Measurements from ENCODE around the gene OR2AT4. TPM values are rescaled to one million over a fixed set of nuclear protein-coding genes. Genes with fewer than 3 reads are reported as not detected.

OR2AT4 gene
- total and polyA plus RNA-seq, 2 of the 4 experiments (the other 2 are of a cell fraction), result not detected

GRCh38 chr11:75118577-75118976, 21.9 kb upstream of the OR2AT4 start:
- no peak overlapping the region for H3K14ac ChIP-seq (replicated peaks; ENCODE audit: low read depth, low read length)
- no peak overlapping the region for H3K4me2 ChIP-seq (ENCODE audit: low read depth, low read length)
- no peak overlapping the region for H2AK9ac ChIP-seq (replicated peaks; ENCODE audit: low read depth, low read length, poor library complexity)
- H2BK5ac ChIP-seq (ENCODE audit: low read depth, low read length, poor library complexity, severe bottlenecking), result no peak overlapping the region
- TF ChIP-seq RCOR1 (IDR thresholded peaks at IDR 0.05; ENCODE audit: insufficient replicate concordance, low read length), result no peak
- TF ChIP-seq USF2 (IDR thresholded peaks at IDR 0.05; ENCODE audit: low read depth, low read length), result no peak
- no peak for TF ChIP-seq NFE2L2 (IDR thresholded peaks at IDR 0.05; ENCODE audit: low read depth, low read length)
- no peak for TF ChIP-seq RFX5 (IDR thresholded peaks at IDR 0.05; ENCODE audit: low read depth, low read length)
- TF ChIP-seq FOS (IDR thresholded peaks at IDR 0.05; ENCODE audit: low read depth, low read length), result no peak
- TF ChIP-seq CTCF (conservative IDR thresholded peaks at IDR 0.05; ENCODE audit: low read depth, low read length), result no peak
- TF ChIP-seq POLR2A (IDR thresholded peaks at IDR 0.05; ENCODE audit: low read depth, low read length), result no peak
- no peak for TF ChIP-seq CHD1 (IDR thresholded peaks at IDR 0.05; ENCODE audit: low read depth, low read length)
- no peak for TF ChIP-seq MAFK (IDR thresholded peaks at IDR 0.05; ENCODE audit: low read depth, low read length)
- TF ChIP-seq BHLHE40 (IDR thresholded peaks at IDR 0.05; ENCODE audit: low read depth, low read length), result no peak
- TF ChIP-seq MAZ (IDR thresholded peaks at IDR 0.05; ENCODE audit: borderline replicate concordance, low read depth, low read length), result no peak
- TF ChIP-seq ELK1 (IDR thresholded peaks at IDR 0.05; ENCODE audit: borderline replicate concordance, low read depth, low read length), result no peak
- no peak for TF ChIP-seq RAD21 (IDR thresholded peaks at IDR 0.05; ENCODE audit: low read length)
- TF ChIP-seq MXI1 (IDR thresholded peaks at IDR 0.05; ENCODE audit: borderline replicate concordance, low read depth, low read length), result no peak
- no peak for TF ChIP-seq CEBPB (IDR thresholded peaks at IDR 0.05; ENCODE audit: low read depth, low read length)
- no peak for TF ChIP-seq SMC3 (IDR thresholded peaks at IDR 0.05; ENCODE audit: low read depth, low read length)
- CTCF ChIA-PET, result no interaction called here
- no peak overlapping the region for H2BK15ac ChIP-seq (ENCODE audit: low read depth, low read length)
- no peaks in the 10 kb centered on the region for H3K36me3 ChIP-seq (ENCODE audit: control insufficient read depth, insufficient read depth, low read length)
- H2BK120ac ChIP-seq (ENCODE audit: low read depth, low read length), result no peak overlapping the region
- no peak overlapping the region for H3K9ac ChIP-seq (ENCODE audit: low read depth, low read length)
- no CpG with 5 or more reads among the region's 1 CpG for WGBS, 2 experiments (ENCODE audit: extremely low coverage in 2 of 2, insufficient read length in 1 of 2)
- no peak overlapping the region for H3K18ac ChIP-seq (ENCODE audit: low read depth, low read length)
- dilution Hi-C loops (cut with HindIII; ENCODE audit: low sequenced_read_pairs, unreplicated experiment), result no loop called here
- no peak overlapping the region for H3K27ac ChIP-seq (ENCODE audit: insufficient read depth, low read length)
- H3K4me3 ChIP-seq (ENCODE audit: insufficient read depth, low read depth, low read length), result no peak overlapping the region
- no peak for DNase-seq
- H3K4me1 ChIP-seq (ENCODE audit: control insufficient read depth, insufficient read depth, low read length), result no peaks in the 10 kb centered on the region
- in situ Hi-C loops (cut with MboI; ENCODE audit: low sequenced_read_pairs), result no loop called here
- no peak overlapping the region for H3K4ac ChIP-seq (ENCODE audit: low read depth, low read length)
- no peaks in the 10 kb centered on the region for H3K79me1 ChIP-seq (ENCODE audit: low read depth in 1 of 2, low read length in 2 of 2)
- H4K20me1 ChIP-seq (ENCODE audit: insufficient read depth, low read length), result no peaks in the 10 kb centered on the region
- H4K91ac ChIP-seq (ENCODE audit: insufficient read depth, low read depth, low read length), result no peak overlapping the region
- peaks cover 5% of the 10 kb centered on the region for H3K27me3 ChIP-seq (ENCODE audit: control insufficient read depth, insufficient read depth, low read length)
- H3K56ac ChIP-seq (ENCODE audit: extremely low read depth, insufficient read depth, low read length), result no peak overlapping the region
- H2BK20ac ChIP-seq (ENCODE audit: low read depth, low read length), result no peak overlapping the region
- no peak overlapping the region for H4K5ac ChIP-seq (ENCODE audit: low read depth, low read length)
- peaks cover 4% of the 10 kb centered on the region for H3K9me3 ChIP-seq (ENCODE audit: control insufficient read depth, insufficient read depth, low read length)
- H3K23ac ChIP-seq (ENCODE audit: low read depth, low read length), result no peak overlapping the region
- H3K9me1 ChIP-seq (ENCODE audit: insufficient read depth, low read length), result no peaks in the 10 kb centered on the region
- no TSS peak for BruUV-seq (replicated peaks)
- POLR2A ChIA-PET (ENCODE audit: unreplicated experiment), result interaction anchor here (0.6 kb wide), 1 partner anchor 87 kb away, joined by 3 read pairs; no protein-coding TSS in a partner anchor
- no peak overlapping the region for H4K8ac ChIP-seq (ENCODE audit: low read depth in 2 of 2, low read length in 2 of 2)
- no peak for ATAC-seq (ENCODE audit: low read depth)
- no peak overlapping the region for H2AK5ac ChIP-seq (ENCODE audit: low read depth, low read length)
- intact Hi-C loops (cut with micrococcal nuclease), result no loop called here
- no peak overlapping the region for H2AFZ ChIP-seq (replicated peaks; ENCODE audit: low read length, poor library complexity)

Data from IMR-90 (cell line).